ENCODE results near the gene TMEM41B.

GRCh38 chr11:9247863-9248262 is 66.5 kb downstream of the TMEM41B start:
- TF ChIP-seq EZH2phosphoT487 (IDR thresholded peaks at IDR 0.05; ENCODE audit: insufficient read depth, low read depth): no peak
- TF ChIP-seq EZH2 (IDR thresholded peaks at IDR 0.05; ENCODE audit: insufficient read depth, poor library complexity, severe bottlenecking): no peak
